WERI-Rb-1 (cell line): Measurements from ENCODE around the gene TOX3.
A peak's percentile ranks its signal among the peaks of the same experiment; 100 is the strongest.

Experiments
- DNase-seq: peaks from one replicate; pipeline ENCODE4 v3.0.0-alpha.2; 2020
- H3K27ac ChIP-seq: fragments of 250-450 bp; sonication (Bioruptor Pico); 2 replicates; pipeline ENCODE4 v1.5.1; 2020; ENCODE audit warnings: mild to moderate bottlenecking, moderate library complexity
- H3K27me3 ChIP-seq: fragments of 250-450 bp; sonication (Bioruptor Pico); 2 replicates; pipeline ENCODE4 v1.5.1; 2021; ENCODE audit warnings: mild to moderate bottlenecking, low read depth, moderate library complexity; ENCODE audit not compliant: insufficient read depth, severe bottlenecking
- H3K36me3 ChIP-seq: fragments of 250-450 bp; sonication (Bioruptor Pico); 2 replicates; pipeline ENCODE4 v1.5.1; 2020; ENCODE audit warnings: mild to moderate bottlenecking, moderate library complexity
- H3K4me3 ChIP-seq: 2 replicates; pipeline ENCODE4 v1.5.1; 2011; ENCODE audit warnings: low read depth, mild to moderate bottlenecking, control low read depth, low read length
- H3K9me3 ChIP-seq: fragments of 250-450 bp; sonication (Bioruptor Pico); 2 replicates; pipeline ENCODE4 v1.5.1; 2021; ENCODE audit warnings: mild to moderate bottlenecking, moderate library complexity; ENCODE audit not compliant: severe bottlenecking
- CTCF ChIP-seq: IDR thresholded peaks from 2 replicates; pipeline ENCODE4 v1.5.1; 2011; ENCODE audit warnings: low read depth, mild to moderate bottlenecking, control low read depth, inconsistent platforms, low read length

TOX3 gene

GRCh38 chr16:52441886-52442285, 105.1 kb downstream of the TOX3 start:
- H3K36me3 ChIP-seq, result peaks cover 10% of the 10 kb centered on the region
- no peak overlapping the region for H3K27ac ChIP-seq
- H3K9me3 ChIP-seq, result no peaks in the 10 kb centered on the region
- H3K27me3 ChIP-seq, result no peaks in the 10 kb centered on the region
- no peak overlapping the region for H3K4me3 ChIP-seq
- no peak for TF ChIP-seq CTCF
- no peak for DNase-seq

GRCh38 chr16:52440248-52440647, 106.7 kb downstream of the TOX3 start:
- no peak for DNase-seq
- H3K4me3 ChIP-seq, result no peak overlapping the region
- H3K9me3 ChIP-seq, result no peaks in the 10 kb centered on the region
- no peak overlapping the region for H3K27ac ChIP-seq
- H3K36me3 ChIP-seq, result peaks cover 10% of the 10 kb centered on the region
- no peaks in the 10 kb centered on the region for H3K27me3 ChIP-seq
- TF ChIP-seq CTCF, result no peak

DNA sequence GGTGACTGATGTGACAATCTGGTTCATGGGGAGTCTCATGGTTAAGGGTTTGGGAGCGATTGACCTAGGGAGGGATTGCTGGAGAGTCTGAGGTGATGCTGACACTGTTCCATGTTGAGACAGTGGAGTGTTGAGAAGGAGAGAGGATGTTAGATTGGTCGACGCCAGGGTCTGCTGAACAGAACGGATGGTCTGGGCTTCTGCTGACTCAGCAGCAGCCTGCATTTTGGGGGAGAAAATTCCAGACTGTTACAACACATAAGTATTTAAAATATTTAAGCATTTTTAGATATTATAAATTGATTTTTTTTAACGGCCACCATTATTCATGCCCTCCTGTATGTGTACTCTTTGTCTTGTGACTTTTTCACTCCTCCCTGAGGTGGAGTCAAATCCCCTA, 107.2 kb downstream of the TOX3 start:
- no peaks in the 10 kb centered on the region for H3K9me3 ChIP-seq
- DNase-seq, result no peak
- H3K4me3 ChIP-seq, result no peak overlapping the region
- H3K27me3 ChIP-seq, result no peaks in the 10 kb centered on the region
- peaks cover 10% of the 10 kb centered on the region for H3K36me3 ChIP-seq
- no peak overlapping the region for H3K27ac ChIP-seq
- TF ChIP-seq CTCF, result no peak

DNA sequence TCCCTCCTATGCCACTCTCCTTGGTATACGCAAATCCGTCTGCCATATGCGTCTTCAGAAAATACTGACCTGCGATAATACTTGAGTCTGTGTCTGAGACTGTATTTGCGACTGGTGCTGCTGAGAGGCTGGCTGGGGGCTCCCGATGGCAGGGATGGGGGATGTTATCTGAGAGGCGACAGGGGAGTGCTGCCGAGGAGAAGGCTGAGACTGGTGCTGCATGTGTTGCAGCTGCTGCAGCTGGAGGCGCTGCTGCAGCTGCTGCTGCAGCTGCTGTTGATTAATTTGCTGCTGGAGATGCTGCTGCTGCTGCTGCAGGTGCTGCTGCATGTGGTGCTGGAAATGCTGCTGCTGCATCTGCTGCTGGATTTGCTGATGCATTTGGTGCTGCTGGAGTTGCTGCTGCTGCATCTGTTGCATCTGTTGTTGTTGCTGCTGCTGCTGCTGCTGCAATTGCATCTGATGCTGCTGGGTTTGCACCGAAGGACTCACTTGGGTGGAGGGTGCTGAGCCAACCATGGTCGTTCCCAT, 107.7 kb downstream of the TOX3 start:
- Histone ChIP-seq H3K36me3 (peaks cover 10% of the 10 kb centered on the region), H3K4me3 (no peak overlapping the region), H3K9me3 (no peaks in the 10 kb centered on the region), H3K27me3 (no peaks in the 10 kb centered on the region), H3K27ac (no peak overlapping the region)
- TF ChIP-seq CTCF, result no peak
- no peak for DNase-seq

- no peak for TF ChIP-seq CTCF
- no peaks in the 10 kb centered on the region for H3K9me3 ChIP-seq
- H3K27ac ChIP-seq, result no peak overlapping the region
- no peak overlapping the region for H3K4me3 ChIP-seq
- H3K36me3 ChIP-seq, result peaks cover 10% of the 10 kb centered on the region
- DNase-seq, result no peak
- no peaks in the 10 kb centered on the region for H3K27me3 ChIP-seq
Measured at GRCh38 chr16:52437277-52437670, 109.7 kb downstream of the TOX3 start.

GRCh38 chr16:52436339-52437276, 110.3 kb downstream of the TOX3 start:
- Histone ChIP-seq H3K4me3 (no peak overlapping the region), H3K9me3 (no peaks in the 10 kb centered on the region), H3K27me3 (no peaks in the 10 kb centered on the region), H3K36me3 (peaks cover 10% of the 10 kb centered on the region), H3K27ac (peak overlapping the region; percentile 82)
- no peak for TF ChIP-seq CTCF
- no peak for DNase-seq
